Caki2 (cell line): ENCODE data around the gene RPAP3. TPM values are rescaled to one million over a fixed set of nuclear protein-coding genes. Genes with fewer than 3 reads are reported as not detected.
A peak's percentile ranks its signal among the peaks of the same experiment; 100 is the strongest.

Source experiments
- DNase-seq: peaks from one replicate; pipeline ENCODE4 v3.0.0-alpha.2; 2015; ENCODE audit warnings: low read depth
- in situ Hi-C: cut with HindIII; loops from 2 replicates; pipeline ENCODE4 v1.10.0; 2016; ENCODE audit warnings: low sequenced_read_pairs, low pct_unique_long_range_greater_than_20kb, mixed read lengths
- total RNA-seq: library from RNA; depleted of rRNA; stranded (reverse); fragments of >200 nt; shearing (Covaris generic); gene quantifications from 2 replicates; pipeline ENCODE4 v1.2.3, GENCODE V29; 2014; ENCODE audit warnings: low replicate concordance

The RPAP3 gene
- total RNA-seq, 1 experiment from 2014 or later = 18.9 TPM

- in situ Hi-C loops = no loop called here
- no peak for DNase-seq
Observed at GRCh38 chr12:47744778-47745436, 39.1 kb upstream of the RPAP3 start.

GRCh38 chr12:47744005-47744651 lies 38.3 kb upstream of the RPAP3 start:
- no peak for DNase-seq
- in situ Hi-C loops = no loop called here

- in situ Hi-C loops = no loop called here
- no peak for DNase-seq
Observed at GRCh38 chr12:47743311-47743860, 37.6 kb upstream of the RPAP3 start.

GRCh38 chr12:47742253-47742825 lies 36.5 kb upstream of the RPAP3 start:
- DNase-seq = no peak
- in situ Hi-C loops = no loop called here

- in situ Hi-C loops = no loop called here
- DNase-seq = no peak
Observed at GRCh38 chr12:47741340-47741703, 35.5 kb upstream of the RPAP3 start.

GRCh38 chr12:47740606-47741339 lies 34.9 kb upstream of the RPAP3 start:
- DNase-seq = no peak
- in situ Hi-C loops = no loop called here

- DNase-seq = no peak
- in situ Hi-C loops = no loop called here
Observed at GRCh38 chr12:47739979-47740378, 34.1 kb upstream of the RPAP3 start.

- DNase-seq = no peak
- in situ Hi-C loops = no loop called here
Observed at GRCh38 chr12:47739297-47739696, 33.5 kb upstream of the RPAP3 start.

- in situ Hi-C loops = no loop called here
- DNase-seq = no peak
Observed at GRCh38 chr12:47737936-47738594, 32.2 kb upstream of the RPAP3 start.

- in situ Hi-C loops = no loop called here
Observed at GRCh38 chr12:47736877-47737676, 31.2 kb upstream of the RPAP3 start.

GRCh38 chr12:47736216-47736615 lies 30.4 kb upstream of the RPAP3 start:
- no peak for DNase-seq
- in situ Hi-C loops = no loop called here

More at GRCh38 chr12:47736877-47737676, 31.2 kb upstream of the RPAP3 start:
- DNase-seq = peak; percentile 70

GRCh38 chr12:47735649-47736048 lies 29.8 kb upstream of the RPAP3 start:
- in situ Hi-C loops = no loop called here
- DNase-seq = no peak

- in situ Hi-C loops = no loop called here
- peak; percentile 40 for DNase-seq
Observed at GRCh38 chr12:47734725-47735480, 29.1 kb upstream of the RPAP3 start.

- in situ Hi-C loops = no loop called here
- DNase-seq = peak; percentile 36
Observed at GRCh38 chr12:47733142-47733541, 27.3 kb upstream of the RPAP3 start.

GRCh38 chr12:47732504-47732903 lies 26.7 kb upstream of the RPAP3 start:
- in situ Hi-C loops = no loop called here

GRCh38 chr12:47731723-47732122 lies 25.9 kb upstream of the RPAP3 start:
- in situ Hi-C loops = no loop called here
- DNase-seq = no peak

More at GRCh38 chr12:47732504-47732903, 26.7 kb upstream of the RPAP3 start:
- DNase-seq = no peak

GRCh38 chr12:47730341-47730744 lies 24.5 kb upstream of the RPAP3 start:
- no peak for DNase-seq
- in situ Hi-C loops = no loop called here
